ENCODE data around the gene NDUFS7.
A peak's percentile ranks its signal among the peaks of the same experiment; 100 is the strongest.

NDUFS7 gene

GRCh38 chr19:1383312-1384084 is at the start of gene NDUFS7:
TSS of gene NDUFS7 (plus strand) at chr19:1383907. CDS start at chr19:1383927, 20 bp downstream.
- peak; percentile 94 for DNase-seq (ENCODE audit: low spot score)

GRCh38 chr19:1336079-1336684 is 47.5 kb upstream of the NDUFS7 start:
- no peak for DNase-seq (ENCODE audit: low spot score)

- no peak for DNase-seq (ENCODE audit: low spot score)
These were observed 42.8 kb upstream of the NDUFS7 start for GRCh38 chr19:1340681-1341469.

GRCh38 chr19:1343041-1343440 is 40.7 kb upstream of the NDUFS7 start:
- no peak for DNase-seq (ENCODE audit: low spot score)

GRCh38 chr19:1349211-1349610 is 34.5 kb upstream of the NDUFS7 start:
- DNase-seq (ENCODE audit: low spot score) = no peak

GRCh38 chr19:1350867-1351266 is 32.8 kb upstream of the NDUFS7 start:
- no peak for DNase-seq (ENCODE audit: low spot score)

- no peak for DNase-seq (ENCODE audit: low spot score)
These were observed 32.3 kb upstream of the NDUFS7 start for GRCh38 chr19:1351381-1351851.

- no peak for DNase-seq (ENCODE audit: low spot score)
These were observed 30.6 kb upstream of the NDUFS7 start for GRCh38 chr19:1353144-1353543.

- no peak for DNase-seq (ENCODE audit: low spot score)
These were observed 28.6 kb upstream of the NDUFS7 start for GRCh38 chr19:1354970-1355567.

GRCh38 chr19:1355568-1356507 is 27.9 kb upstream of the NDUFS7 start:
- DNase-seq (ENCODE audit: low spot score) = peak; percentile 75

GRCh38 chr19:1356508-1356865 is 27.2 kb upstream of the NDUFS7 start:
- no peak for DNase-seq (ENCODE audit: low spot score)

GRCh38 chr19:1357531-1358109 is 26.1 kb upstream of the NDUFS7 start:
- no peak for DNase-seq (ENCODE audit: low spot score)

GRCh38 chr19:1360126-1360817 is 23.4 kb upstream of the NDUFS7 start:
- no peak for DNase-seq (ENCODE audit: low spot score)

- DNase-seq (ENCODE audit: low spot score) = peak; percentile 87
These were observed 22.8 kb upstream of the NDUFS7 start for GRCh38 chr19:1360818-1361461.

- no peak for DNase-seq (ENCODE audit: low spot score)
These were observed 21.9 kb upstream of the NDUFS7 start for GRCh38 chr19:1361601-1362386.

- no peak for DNase-seq (ENCODE audit: low spot score)
These were observed 21.1 kb upstream of the NDUFS7 start for GRCh38 chr19:1362387-1363257.

- no peak for DNase-seq (ENCODE audit: low spot score)
These were observed 20.1 kb upstream of the NDUFS7 start for GRCh38 chr19:1363599-1363998.
